ENCODE measurements around the gene KCNQ5. TPM values are rescaled to one million over a fixed set of nuclear protein-coding genes. Genes with fewer than 3 reads are reported as not detected.
"Not testable (repeated sequence)": the region's sequence is repeated elsewhere in the genome, so short reads cannot be mapped to it uniquely, and the experiment has no call there.

The KCNQ5 gene
- total RNA-seq, 2 experiments from 2014 or later: 10.0 to 11.8 TPM

DNA sequence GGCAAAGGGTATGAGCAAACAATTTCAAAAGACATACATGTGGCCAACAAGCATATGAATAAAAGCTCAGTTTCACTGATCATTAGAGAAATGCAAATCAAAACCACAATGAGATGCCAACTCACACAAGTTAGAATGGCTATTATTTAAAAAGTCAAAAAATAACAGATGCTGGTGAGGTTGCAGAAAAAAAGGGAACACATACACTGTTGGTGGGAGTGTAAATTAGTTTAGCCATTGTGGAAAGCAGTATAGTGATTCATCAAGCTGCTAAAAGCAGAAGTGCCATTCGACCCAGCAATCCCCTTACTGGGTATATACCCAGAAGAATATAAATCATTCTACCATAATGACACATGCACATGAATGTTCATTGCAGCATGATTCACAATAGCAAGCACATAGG, 610.1 kb downstream of the KCNQ5 start:
- DNase-seq (no peak), ATAC-seq (no peak)
- Mint-ChIP-seq H3K9me3 (ENCODE audit: insufficient read depth) (no peaks in the 10 kb centered on the region), H3K27ac (no peak overlapping the region), H3K36me3 (ENCODE audit: low read depth) (no peaks in the 10 kb centered on the region), H3K4me1 (ENCODE audit: low read depth) (no peaks in the 10 kb centered on the region), H3K4me3 (no peak overlapping the region), H3K27me3 (ENCODE audit: low read depth) (peaks cover 8% of the 10 kb centered on the region)
- CTCF ChIA-PET: no interaction called here
- POLR2A ChIA-PET: no interaction called here

DNA sequence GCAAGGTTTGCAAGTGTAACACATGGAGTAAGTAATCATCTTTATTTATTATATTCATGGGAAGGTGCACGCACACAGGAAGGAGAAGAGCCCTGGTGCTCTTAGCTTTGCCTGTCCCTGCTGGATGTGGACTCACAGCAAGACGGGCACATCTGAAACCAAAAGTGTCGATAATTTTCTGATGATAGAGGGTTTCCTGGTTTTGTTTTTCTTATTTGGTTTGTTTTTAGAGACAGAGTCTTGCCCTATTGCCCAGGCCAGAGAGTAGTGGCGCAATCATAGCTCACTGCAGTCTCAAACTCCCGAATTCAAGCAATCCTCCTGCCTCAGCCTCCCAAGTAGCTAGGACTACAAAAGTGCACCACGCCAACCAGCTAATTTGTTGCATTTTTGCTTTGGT, 611.2 kb downstream of the KCNQ5 start:
- H3K36me3 Mint-ChIP-seq (ENCODE audit: low read depth): no peaks in the 10 kb centered on the region
- ATAC-seq (no peak), DNase-seq (no peak)
- no peaks in the 10 kb centered on the region for H3K9me3 Mint-ChIP-seq (ENCODE audit: insufficient read depth)
- no peaks in the 10 kb centered on the region for H3K4me1 Mint-ChIP-seq (ENCODE audit: low read depth)
- POLR2A ChIA-PET: interaction anchor here (0.7 kb wide), 1 partner anchor 31 kb away, joined by 3 read pairs; no protein-coding TSS in a partner anchor
- no peak overlapping the region for H3K27ac Mint-ChIP-seq
- CTCF ChIA-PET: interaction anchor here (1.0 kb wide), 1 partner anchor 821 kb away, joined by 3 read pairs; no protein-coding TSS in a partner anchor
- H3K27me3 Mint-ChIP-seq (ENCODE audit: low read depth): peaks cover 8% of the 10 kb centered on the region
- no peak overlapping the region for H3K4me3 Mint-ChIP-seq

DNA sequence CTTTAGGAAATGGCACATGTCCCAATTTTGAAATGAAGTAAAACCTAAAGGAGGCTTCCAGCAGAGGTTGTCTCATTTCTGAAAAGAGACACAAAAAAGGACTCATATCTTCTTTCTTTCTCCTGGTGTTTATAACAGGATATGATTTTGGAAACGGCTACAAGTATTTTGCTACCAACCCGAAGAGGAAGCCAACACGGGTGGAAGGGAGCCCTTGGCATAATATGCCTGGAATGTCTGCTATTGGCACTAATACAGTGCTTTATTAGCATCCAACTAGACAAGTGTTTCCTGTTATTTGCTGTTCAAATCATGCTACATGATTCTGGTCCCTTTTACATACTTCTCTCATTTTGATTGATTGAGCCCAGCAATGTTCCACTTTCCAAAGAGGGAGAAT, 612.1 kb downstream of the KCNQ5 start:
- H3K36me3 Mint-ChIP-seq (ENCODE audit: low read depth); CTCF ChIA-PET; POLR2A ChIA-PET; H3K4me3 Mint-ChIP-seq; DNase-seq; ATAC-seq; H3K4me1 Mint-ChIP-seq (ENCODE audit: low read depth); H3K9me3 Mint-ChIP-seq (ENCODE audit: insufficient read depth); H3K27ac Mint-ChIP-seq; H3K27me3 Mint-ChIP-seq (ENCODE audit: low read depth): not testable (repeated sequence)

DNA sequence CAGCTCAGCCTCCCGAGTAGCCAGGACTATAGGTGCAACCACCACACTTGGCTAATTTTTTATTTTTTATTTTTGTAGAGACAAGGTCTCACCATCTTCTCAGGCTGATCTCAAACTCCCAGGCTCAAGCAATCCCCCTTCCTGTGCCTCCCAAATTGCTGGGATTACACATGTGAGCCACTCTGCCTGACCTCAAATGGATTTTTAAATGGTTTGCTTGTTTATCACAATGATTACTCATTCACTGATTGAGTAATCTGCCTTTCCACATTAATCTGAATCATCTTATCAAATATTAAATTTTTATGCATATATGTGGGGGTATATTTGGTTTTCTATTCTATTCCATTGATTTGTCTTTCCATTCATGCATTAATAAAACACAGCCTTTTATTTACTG, 612.9 kb downstream of the KCNQ5 start:
- CTCF ChIA-PET: no interaction called here
- H3K27ac Mint-ChIP-seq: no peak overlapping the region

DNA sequence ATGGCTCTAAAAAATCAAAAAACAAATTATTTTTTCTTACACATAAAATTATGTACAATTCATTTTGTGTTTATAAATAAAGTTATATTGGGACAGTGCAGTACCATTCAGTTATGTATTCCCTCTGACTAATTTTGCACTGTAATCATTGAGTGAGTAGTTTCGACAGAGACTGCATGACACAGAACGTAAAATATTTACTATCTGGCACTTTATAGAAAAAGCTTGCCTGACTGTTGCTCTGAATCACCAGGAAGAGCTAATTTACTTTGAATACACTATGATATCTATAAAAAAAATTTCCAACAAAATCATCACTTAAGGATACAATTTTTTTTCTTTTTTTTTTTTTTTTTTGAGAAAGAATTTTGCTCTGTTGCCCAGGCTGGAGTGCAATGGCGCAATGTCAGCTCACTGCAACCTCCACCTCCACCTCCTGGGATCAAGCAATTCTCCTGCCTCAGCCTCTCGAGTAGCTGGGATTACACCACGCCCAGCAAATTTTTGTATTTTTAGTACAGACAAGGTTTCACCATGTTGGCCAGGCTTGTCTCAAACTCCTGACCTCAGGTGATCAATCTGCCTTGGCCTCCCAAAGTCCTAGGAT, 614.4 kb downstream of the KCNQ5 start:
- POLR2A ChIA-PET: no interaction called here
- H3K27ac Mint-ChIP-seq: no peak overlapping the region
- H3K27me3 Mint-ChIP-seq (ENCODE audit: low read depth): peaks cover 8% of the 10 kb centered on the region
- no peaks in the 10 kb centered on the region for H3K36me3 Mint-ChIP-seq (ENCODE audit: low read depth)
- no peaks in the 10 kb centered on the region for H3K4me1 Mint-ChIP-seq (ENCODE audit: low read depth)
- no peak overlapping the region for H3K4me3 Mint-ChIP-seq
- CTCF ChIA-PET: no interaction called here
- DNase-seq (no peak), ATAC-seq (no peak)
- H3K9me3 Mint-ChIP-seq (ENCODE audit: insufficient read depth): no peaks in the 10 kb centered on the region

More for the DNA sequence above, 612.9 kb downstream of the KCNQ5 start:
- Mint-ChIP-seq H3K36me3 (ENCODE audit: low read depth) (no peaks in the 10 kb centered on the region), H3K4me3 (no peak overlapping the region), H3K27me3 (ENCODE audit: low read depth) (peaks cover 8% of the 10 kb centered on the region), H3K4me1 (ENCODE audit: low read depth) (no peaks in the 10 kb centered on the region), H3K9me3 (ENCODE audit: insufficient read depth) (no peaks in the 10 kb centered on the region)
- POLR2A ChIA-PET: no interaction called here
- DNase-seq (no peak), ATAC-seq (no peak)

DNA sequence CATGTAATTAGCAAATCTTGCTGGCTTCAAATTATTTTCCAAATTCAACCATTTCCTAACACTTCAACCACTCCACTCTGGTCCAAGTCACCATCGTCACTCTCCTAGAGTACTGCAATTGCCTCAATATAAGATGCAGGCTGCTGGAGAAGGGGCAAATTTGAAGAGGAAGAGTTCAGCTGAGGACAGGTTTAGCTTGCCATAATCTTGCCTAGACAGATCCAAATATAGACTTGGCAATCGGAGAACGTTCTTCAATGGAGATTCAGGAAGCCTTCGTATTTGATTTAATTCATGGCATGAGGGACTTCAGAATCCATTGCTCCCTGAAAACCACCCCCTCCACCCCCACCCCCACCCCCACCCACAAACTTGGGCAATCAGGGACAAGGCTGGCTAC, 618.9 kb downstream of the KCNQ5 start:
- Mint-ChIP-seq H3K9me3 (ENCODE audit: insufficient read depth) (no peaks in the 10 kb centered on the region), H3K27me3 (ENCODE audit: low read depth) (peaks cover 17% of the 10 kb centered on the region), H3K4me1 (ENCODE audit: low read depth) (no peaks in the 10 kb centered on the region), H3K27ac (no peak overlapping the region), H3K4me3 (no peak overlapping the region), H3K36me3 (ENCODE audit: low read depth) (no peaks in the 10 kb centered on the region)
- DNase-seq (no peak), ATAC-seq (no peak)
- CTCF ChIA-PET: no interaction called here
- POLR2A ChIA-PET: no interaction called here

DNA sequence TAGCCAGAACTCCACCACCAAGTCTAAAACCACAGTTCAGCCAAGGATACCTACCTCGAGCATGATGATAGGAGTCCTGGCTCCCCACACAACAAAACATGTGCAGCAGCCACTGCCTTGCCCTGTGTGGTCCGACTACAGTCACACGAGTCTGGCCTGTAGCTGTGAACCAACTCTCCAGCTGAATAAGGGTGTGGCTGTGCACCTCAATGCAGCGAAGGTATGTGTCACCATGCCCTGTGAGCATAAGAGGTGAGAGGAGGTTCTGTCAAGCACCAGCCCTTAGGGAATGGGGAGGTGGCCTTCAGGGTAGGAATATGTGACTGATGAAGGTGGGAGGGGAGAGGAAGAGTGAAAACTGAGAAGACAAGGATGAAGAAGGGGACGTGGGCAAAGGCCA, 620.1 kb downstream of the KCNQ5 start:
- H3K36me3 Mint-ChIP-seq (ENCODE audit: low read depth): no peaks in the 10 kb centered on the region
- no peaks in the 10 kb centered on the region for H3K9me3 Mint-ChIP-seq (ENCODE audit: insufficient read depth)
- H3K27ac Mint-ChIP-seq: no peak overlapping the region
- H3K4me3 Mint-ChIP-seq: no peak overlapping the region
- H3K27me3 Mint-ChIP-seq (ENCODE audit: low read depth): peaks cover 18% of the 10 kb centered on the region
- ChIA-PET POLR2A (no interaction called here), CTCF (no interaction called here)
- no peaks in the 10 kb centered on the region for H3K4me1 Mint-ChIP-seq (ENCODE audit: low read depth)
- ATAC-seq: no peak
- DNase-seq: no peak

Small RNA genes within 50 kb of the gene (microRNA-seq; reads per million reads assigned to microRNA genes)
- not detected for gene MIR4282
